Sigmoid colon (tissue), 7 donors: Measurements from ENCODE around the gene CLMN. TPM values are rescaled to one million over a fixed set of nuclear protein-coding genes. Genes with fewer than 3 reads are reported as not detected.

Experiments used
- DNase-seq: peaks from one replicate; pipeline ENCODE4 v3.0.0-alpha.2; 2019
- H3K27ac ChIP-seq, 4 donors: fragments of 200-600 bp; sonication (generic); one replicate each; pipeline ENCODE4 v1.5.1; 2016 to 2019; ENCODE audit warnings: mild to moderate bottlenecking in 1 of 4
- H3K27me3 ChIP-seq, 3 donors: fragments of 200-600 bp; sonication (generic); one replicate each; pipeline ENCODE4 v1.5.1; 2019; ENCODE audit warnings: mild to moderate bottlenecking in 1 of 3
- H3K36me3 ChIP-seq, 4 donors: fragments of 200-600 bp; sonication (generic); one replicate each; pipeline ENCODE4 v1.5.1; 2016 to 2019
- H3K4me1 ChIP-seq, 4 donors: fragments of 200-600 bp; sonication (generic); one replicate each; pipeline ENCODE4 v1.5.1; 2017 to 2019
- H3K4me3 ChIP-seq, 4 donors: fragments of 200-600 bp; sonication (generic); one replicate each; pipeline ENCODE4 v1.5.1; 2017 to 2019; ENCODE audit warnings: mild to moderate bottlenecking in 2 of 4, moderate library complexity in 1 of 4
- H3K9me3 ChIP-seq, 4 donors: fragments of 200-600 bp in 3 of 4; sonication (generic) in 3 of 4; one replicate each; pipeline versions ENCODE4 v1.5.1 to v1.6.1; 2013 to 2019
- EP300 ChIP-seq, 4 donors: sonication (generic); formaldehyde crosslinking; IDR thresholded peaks; one replicate each; pipeline ENCODE4 v1.6.1; 2017; ENCODE audit warnings: antibody characterized with exemption in 4 of 4
- POLR2A ChIP-seq, 2 donors: fragments of 450-650 bp; IDR thresholded peaks; one replicate each; pipeline ENCODE4 v1.6.1; 2016; ENCODE audit warnings: antibody characterized with exemption in 2 of 2, mild to moderate bottlenecking in 2 of 2, moderate library complexity in 2 of 2
- POLR2AphosphoS5 ChIP-seq, 4 donors: sonication (generic); formaldehyde crosslinking; IDR thresholded peaks; one replicate each; pipeline ENCODE4 v1.6.1; 2017; ENCODE audit warnings: antibody characterized with exemption in 4 of 4
- WGBS, 2 donors: extraction: QIAGEN DNeasy Blood & Tissue Kit; methylation state at CpG; one replicate each; pipeline ENCODE4 v1.1.7; 2013; 5-methylcytosine and 5-hydroxymethylcytosine counted together
- intact Hi-C: fragments of 100-400 bp; cut with DNase I; formaldehyde crosslinking; loops from one replicate; pipeline ENCODE4 v1.15.1; 2023
- polyA plus RNA-seq, 3 donors: library from polyadenylated mRNA; stranded (reverse); fragments of 200-250 nt; gene quantifications; one replicate each; pipeline ENCODE4 v1.2.3, GENCODE V29; 2013
- total RNA-seq, 4 donors: library from RNA; depleted of rRNA; stranded (reverse); fragments of >200 nt; gene quantifications; one replicate each; pipeline ENCODE4 v1.1.0, GENCODE V29; 2016
- TF ChIP-seq, protein P1 (sequence below), 4 experiments: fragments of 450-650 bp in 3 of 4; fragments of 200-600 bp in 1 of 4; IDR thresholded peaks; one replicate each; pipeline ENCODE4 v1.5.1; 2016 to 2019; ENCODE audit warnings: antibody characterized with exemption in 4 of 4, mild to moderate bottlenecking in 3 of 4, moderate library complexity in 2 of 4
- donor health status: healthy with polysubstance abuse.
- donor health status: Bipolar disorder and iron deficiency.
- donor health status: healthy.

The CLMN gene
- total and polyA plus RNA-seq, 7 donors: 3.5 to 40.2 (median 9.1) TPM

DNA sequence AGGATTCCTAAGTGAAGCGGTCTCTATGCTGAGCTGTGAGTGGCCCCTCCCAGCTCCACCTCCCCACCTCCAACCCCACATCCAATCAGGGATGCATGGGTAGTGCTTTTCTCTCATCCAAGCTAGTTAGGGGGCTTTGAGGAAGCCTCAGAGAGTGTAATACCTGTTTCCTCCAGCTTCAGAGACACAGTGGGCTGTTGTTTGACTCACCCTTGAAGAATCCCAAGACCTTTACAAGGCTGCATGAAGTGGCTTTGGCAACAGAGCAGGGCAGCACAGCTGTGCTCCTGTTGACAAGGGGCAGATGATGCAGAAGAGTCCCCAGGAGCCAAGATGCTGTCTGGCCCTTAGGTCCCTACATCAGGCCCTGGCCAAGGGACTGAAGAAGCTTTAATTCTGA lies 27.1 kb upstream of the CLMN start:
- intact Hi-C loops: no loop called here
- DNase-seq: no peak
- no peaks in the 10 kb centered on the region for H3K27me3 ChIP-seq
- no peak overlapping the region for H3K27ac ChIP-seq
- no peak overlapping the region for H3K4me3 ChIP-seq
- H3K4me1 ChIP-seq: no peaks in the 10 kb centered on the region
- no peak for TF ChIP-seq EP300 (IDR thresholded peaks at IDR 0.05)
- H3K36me3 ChIP-seq: no peaks in the 10 kb centered on the region
- WGBS, 2 donors: 91 to 96% methylated on average over 1 of the region's 1 CpG
- no peaks in the 10 kb centered on the region for H3K9me3 ChIP-seq

DNA sequence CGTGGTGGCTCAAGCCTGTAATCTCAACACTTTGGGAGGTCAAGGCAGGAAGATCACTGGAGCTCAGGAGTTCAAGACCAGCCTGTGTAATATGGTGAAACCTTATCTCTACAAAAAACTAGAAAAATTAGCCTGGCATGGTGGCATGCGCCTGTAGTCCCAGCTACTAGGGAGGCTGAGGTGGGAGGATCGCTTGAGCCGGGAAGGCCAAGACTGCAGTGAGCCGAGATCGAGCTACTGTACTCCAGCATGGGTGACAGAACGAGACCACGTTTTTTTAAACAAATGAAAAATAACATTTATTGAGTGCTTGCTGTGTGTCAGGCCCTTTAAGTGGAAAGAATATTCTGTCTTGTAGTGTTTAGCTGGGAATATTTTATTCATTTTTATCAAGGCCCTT lies 26.6 kb upstream of the CLMN start:
- TF ChIP-seq POLR2A (IDR thresholded peaks at IDR 0.05) (no peak), POLR2AphosphoS5 (IDR thresholded peaks at IDR 0.05) (no peak), EP300 (IDR thresholded peaks at IDR 0.05) (no peak)
- TF ChIP-seq, protein P1, sequence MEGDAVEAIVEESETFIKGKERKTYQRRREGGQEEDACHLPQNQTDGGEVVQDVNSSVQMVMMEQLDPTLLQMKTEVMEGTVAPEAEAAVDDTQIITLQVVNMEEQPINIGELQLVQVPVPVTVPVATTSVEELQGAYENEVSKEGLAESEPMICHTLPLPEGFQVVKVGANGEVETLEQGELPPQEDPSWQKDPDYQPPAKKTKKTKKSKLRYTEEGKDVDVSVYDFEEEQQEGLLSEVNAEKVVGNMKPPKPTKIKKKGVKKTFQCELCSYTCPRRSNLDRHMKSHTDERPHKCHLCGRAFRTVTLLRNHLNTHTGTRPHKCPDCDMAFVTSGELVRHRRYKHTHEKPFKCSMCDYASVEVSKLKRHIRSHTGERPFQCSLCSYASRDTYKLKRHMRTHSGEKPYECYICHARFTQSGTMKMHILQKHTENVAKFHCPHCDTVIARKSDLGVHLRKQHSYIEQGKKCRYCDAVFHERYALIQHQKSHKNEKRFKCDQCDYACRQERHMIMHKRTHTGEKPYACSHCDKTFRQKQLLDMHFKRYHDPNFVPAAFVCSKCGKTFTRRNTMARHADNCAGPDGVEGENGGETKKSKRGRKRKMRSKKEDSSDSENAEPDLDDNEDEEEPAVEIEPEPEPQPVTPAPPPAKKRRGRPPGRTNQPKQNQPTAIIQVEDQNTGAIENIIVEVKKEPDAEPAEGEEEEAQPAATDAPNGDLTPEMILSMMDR (IDR thresholded peaks at IDR 0.05): no peak
- intact Hi-C loops: no loop called here
- no peaks in the 10 kb centered on the region for H3K36me3 ChIP-seq

DNA sequence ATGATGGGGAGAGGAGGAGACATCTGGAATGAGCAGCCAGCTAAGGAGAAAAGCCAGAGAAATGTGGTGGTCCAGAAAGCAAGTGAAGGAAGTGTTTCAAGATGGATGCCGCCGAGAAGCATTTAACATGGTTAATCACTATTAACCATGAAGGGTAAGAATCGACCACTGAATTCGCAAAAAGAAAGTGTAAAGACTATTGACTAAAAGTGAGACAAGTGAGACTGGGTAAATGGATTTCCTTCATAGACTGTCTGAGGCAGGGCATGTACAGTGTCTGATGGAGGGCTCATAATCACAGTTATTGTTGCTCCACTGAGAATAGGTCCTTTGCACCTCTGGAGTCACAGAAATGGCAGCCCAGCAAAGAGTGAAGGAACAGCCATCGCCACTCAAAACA lies 25.3 kb upstream of the CLMN start:
- Histone ChIP-seq H3K27ac (no peak overlapping the region), H3K4me3 (no peak overlapping the region), H3K27me3 (no peaks in the 10 kb centered on the region), H3K9me3 (no peaks in the 10 kb centered on the region), H3K4me1 (peaks cover 0 to 4% (median 2%) of the 10 kb centered on the region in 4 donors), H3K36me3 (no peaks in the 10 kb centered on the region)
- 85 to 94% methylated on average over 5 of the region's 5 CpGs for WGBS, 2 donors
- DNase-seq: no peak
- no peak for TF ChIP-seq EP300 (IDR thresholded peaks at IDR 0.05)
- TF ChIP-seq POLR2AphosphoS5 (IDR thresholded peaks at IDR 0.05): no peak
- no peak for TF ChIP-seq POLR2A (IDR thresholded peaks at IDR 0.05)
- TF ChIP-seq, protein P1 (IDR thresholded peaks at IDR 0.05): no peak
- intact Hi-C loops: no loop called here

More for the DNA sequence above, 26.6 kb upstream of the CLMN start:
- H3K27ac ChIP-seq: no peak overlapping the region
- no peak for DNase-seq
- no peak overlapping the region for H3K4me3 ChIP-seq
- no peaks in the 10 kb centered on the region for H3K4me1 ChIP-seq
- 95 to 96% methylated on average over 8 of the region's 8 CpGs for WGBS, 2 donors
- no peaks in the 10 kb centered on the region for H3K9me3 ChIP-seq
- no peaks in the 10 kb centered on the region for H3K27me3 ChIP-seq

DNA sequence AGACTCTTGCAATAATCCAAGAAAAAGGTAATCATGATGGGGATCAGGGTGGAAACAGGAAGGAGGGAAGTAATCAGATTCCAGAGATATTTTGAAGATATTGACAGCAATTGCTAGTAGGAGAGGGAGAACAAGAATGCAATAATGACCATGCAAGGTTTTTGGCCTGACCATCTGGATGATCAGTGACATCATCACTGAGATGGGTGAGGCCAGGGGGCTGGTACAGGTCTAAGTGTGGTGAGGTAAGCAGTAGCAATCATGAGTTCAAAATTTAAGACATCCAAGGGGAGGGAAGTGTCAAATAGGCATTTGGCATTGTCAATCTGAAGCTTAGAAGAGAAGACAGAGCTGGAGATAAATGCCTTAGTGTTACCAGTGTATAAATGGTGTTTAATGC lies 24.8 kb upstream of the CLMN start:
- Histone ChIP-seq H3K27ac (no peak overlapping the region), H3K36me3 (no peaks in the 10 kb centered on the region), H3K27me3 (no peaks in the 10 kb centered on the region), H3K4me3 (no peak overlapping the region), H3K9me3 (no peaks in the 10 kb centered on the region), H3K4me1 (peaks cover 0 to 7% (median 6%) of the 10 kb centered on the region in 4 donors)
- TF ChIP-seq EP300 (IDR thresholded peaks at IDR 0.05) (no peak), POLR2A (IDR thresholded peaks at IDR 0.05) (no peak), POLR2AphosphoS5 (IDR thresholded peaks at IDR 0.05) (no peak)
- TF ChIP-seq, protein P1 (IDR thresholded peaks at IDR 0.05): no peak
- intact Hi-C loops: no loop called here
- no peak for DNase-seq

DNA sequence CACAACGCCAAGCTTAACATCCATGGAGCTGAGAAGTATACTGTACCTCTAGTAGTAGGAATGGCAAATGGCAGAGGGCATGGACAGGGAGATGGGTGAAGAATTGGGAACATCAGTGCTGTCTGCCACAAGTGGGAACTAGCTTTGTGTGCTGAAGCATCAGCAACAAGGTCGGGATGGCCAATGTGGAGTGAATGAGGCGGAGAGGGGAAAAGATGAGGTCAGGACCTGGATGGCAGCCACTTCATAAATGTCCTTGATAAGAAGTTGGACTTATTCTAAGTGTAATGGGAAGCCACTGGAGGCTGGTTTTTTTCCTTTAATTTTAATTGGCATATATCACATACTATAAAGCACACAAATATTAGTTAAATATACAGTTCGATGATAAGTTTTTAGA lies 21.9 kb upstream of the CLMN start:
- Histone ChIP-seq H3K4me1 (peaks cover 0 to 10% (median 8%) of the 10 kb centered on the region in 4 donors), H3K27ac (no peak overlapping the region), H3K9me3 (no peaks in the 10 kb centered on the region), H3K27me3 (no peaks in the 10 kb centered on the region), H3K4me3 (no peak overlapping the region), H3K36me3 (no peaks in the 10 kb centered on the region)
- TF ChIP-seq POLR2A (IDR thresholded peaks at IDR 0.05): no peak
- TF ChIP-seq, protein P1 (IDR thresholded peaks at IDR 0.05): no peak
- TF ChIP-seq POLR2AphosphoS5 (IDR thresholded peaks at IDR 0.05): no peak
- TF ChIP-seq EP300 (IDR thresholded peaks at IDR 0.05): no peak
- DNase-seq: no peak
- intact Hi-C loops: no loop called here
- 80 to 86% methylated on average over 4 of the region's 4 CpGs for whole genome bisulfite sequencing, 2 donors
